NCI-H2196 treated with DMSO at 0.1 percent for 48 hours (cell line): ENCODE results near the gene GSTP1.
A peak's percentile ranks its signal among the peaks of the same experiment; 100 is the strongest.
"Not testable (repeated sequence)": the region's sequence is repeated elsewhere in the genome, so short reads cannot be mapped to it uniquely, and the experiment has no call there.

Source experiments
- DNase-seq: peaks from one replicate; lab custom pipeline; 2025; ENCODE audit not compliant: unreplicated experiment; lab: John Stamatoyannopoulos, UW

GSTP1 gene

DNA sequence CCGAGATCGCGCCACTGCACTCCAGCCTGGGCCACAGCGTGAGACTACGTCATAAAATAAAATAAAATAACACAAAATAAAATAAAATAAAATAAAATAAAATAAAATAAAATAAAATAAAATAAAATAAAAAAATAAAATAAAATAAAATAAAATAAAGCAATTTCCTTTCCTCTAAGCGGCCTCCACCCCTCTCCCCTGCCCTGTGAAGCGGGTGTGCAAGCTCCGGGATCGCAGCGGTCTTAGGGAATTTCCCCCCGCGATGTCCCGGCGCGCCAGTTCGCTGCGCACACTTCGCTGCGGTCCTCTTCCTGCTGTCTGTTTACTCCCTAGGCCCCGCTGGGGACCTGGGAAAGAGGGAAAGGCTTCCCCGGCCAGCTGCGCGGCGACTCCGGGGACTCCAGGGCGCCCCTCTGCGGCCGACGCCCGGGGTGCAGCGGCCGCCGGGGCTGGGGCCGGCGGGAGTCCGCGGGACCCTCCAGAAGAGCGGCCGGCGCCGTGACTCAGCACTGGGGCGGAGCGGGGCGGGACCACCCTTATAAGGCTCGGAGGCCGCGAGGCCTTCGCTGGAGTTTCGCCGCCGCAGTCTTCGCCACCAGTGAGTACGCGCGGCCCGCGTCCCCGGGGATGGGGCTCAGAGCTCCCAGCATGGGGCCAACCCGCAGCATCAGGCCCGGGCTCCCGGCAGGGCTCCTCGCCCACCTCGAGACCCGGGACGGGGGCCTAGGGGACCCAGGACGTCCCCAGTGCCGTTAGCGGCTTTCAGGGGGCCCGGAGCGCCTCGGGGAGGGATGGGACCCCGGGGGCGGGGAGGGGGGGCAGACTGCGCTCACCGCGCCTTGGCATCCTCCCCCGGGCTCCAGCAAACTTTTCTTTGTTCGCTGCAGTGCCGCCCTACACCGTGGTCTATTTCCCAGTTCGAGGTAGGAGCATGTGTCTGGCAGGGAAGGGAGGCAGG is at the start of gene GSTP1:
GSTP1 (plus strand) TSS at position 566 of the 958 bp plus-strand sequence; CDS start at position 598, 32 bp downstream.
- DNase-seq, result peak; percentile 76

- no peak for DNase-seq
Observed at GRCh38 chr11:67534070-67534679, 49.4 kb upstream of the GSTP1 start.

DNA sequence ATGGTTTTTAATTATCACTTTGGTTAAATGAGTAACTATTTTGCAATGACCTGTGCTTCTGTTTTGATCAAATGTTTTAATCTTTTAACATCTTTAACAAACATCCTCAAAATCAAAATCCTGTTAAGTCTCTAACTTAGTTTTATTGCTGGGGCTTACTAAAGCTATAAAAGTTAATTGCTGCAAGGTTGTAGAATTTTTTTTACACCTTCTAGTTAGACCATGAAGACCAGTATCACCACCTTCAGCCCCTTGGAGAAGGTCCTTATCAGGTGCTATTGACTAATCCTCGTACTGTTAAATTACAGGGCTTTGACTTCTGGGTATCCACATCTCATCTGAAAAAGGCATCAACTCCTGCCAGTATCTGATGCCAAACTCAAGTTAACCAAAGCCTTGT is 48.1 kb upstream of the GSTP1 start:
- no peak for DNase-seq

GRCh38 chr11:67538306-67538705 is 45.3 kb upstream of the GSTP1 start:
- no peak for DNase-seq

DNA sequence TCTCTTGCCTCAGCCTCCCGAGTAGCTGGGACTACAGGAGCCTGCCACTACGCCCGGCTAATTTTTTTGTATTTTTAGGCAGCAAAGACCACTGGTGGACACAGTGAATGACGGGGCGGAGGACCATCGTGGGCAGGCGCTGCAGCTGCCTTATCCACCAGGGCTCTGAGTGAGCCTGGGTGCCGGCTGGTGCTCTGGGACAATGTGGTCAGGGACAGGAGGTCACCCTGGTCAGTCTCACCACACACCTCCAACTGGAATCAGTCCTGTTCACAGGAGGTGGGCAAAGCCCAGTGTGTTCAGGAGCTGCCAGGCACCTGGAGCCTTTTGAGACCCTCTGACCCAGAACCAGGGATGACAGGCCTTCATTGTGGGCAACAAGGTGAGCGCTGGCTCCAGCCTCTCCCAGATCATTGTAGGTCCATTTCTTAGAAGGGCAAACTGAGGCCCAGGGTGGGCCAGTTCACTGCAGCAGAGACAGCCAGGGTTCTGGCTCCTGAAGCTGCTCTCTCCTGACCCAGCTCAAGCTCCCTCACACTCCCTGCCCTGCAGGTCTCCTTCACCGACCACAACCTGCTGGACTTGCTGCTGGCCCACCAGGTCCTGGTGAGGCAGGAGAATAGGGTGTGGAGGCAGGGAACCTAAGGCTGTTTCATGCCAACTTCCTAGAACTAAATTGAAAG is 44.6 kb upstream of the GSTP1 start:
- no peak for DNase-seq

- no peak for DNase-seq
Observed at GRCh38 chr11:67539550-67539949, 44.1 kb upstream of the GSTP1 start.

DNA sequence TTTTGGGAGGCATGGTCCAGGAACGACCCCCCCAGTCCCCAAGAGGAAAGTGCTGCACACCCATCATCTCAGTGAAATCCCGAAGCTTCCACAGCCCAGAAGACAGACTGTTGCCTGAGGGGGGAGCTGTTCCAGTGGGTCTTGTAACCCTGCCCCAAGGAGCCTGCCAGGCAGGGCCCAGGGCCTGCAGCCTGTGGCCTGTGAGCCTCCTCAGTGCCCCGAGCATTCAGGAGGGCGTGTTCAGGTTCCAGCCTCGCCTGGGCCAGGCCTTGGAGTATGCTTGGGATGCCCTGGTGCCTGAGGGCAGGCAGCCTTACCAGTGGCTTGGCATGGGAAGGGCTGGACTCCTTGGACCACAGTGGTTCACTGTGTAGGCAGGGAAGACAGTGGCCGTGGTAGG is 42.4 kb upstream of the GSTP1 start:
- no peak for DNase-seq

GRCh38 chr11:67542169-67542568 is 41.4 kb upstream of the GSTP1 start:
- DNase-seq, result no peak

DNA sequence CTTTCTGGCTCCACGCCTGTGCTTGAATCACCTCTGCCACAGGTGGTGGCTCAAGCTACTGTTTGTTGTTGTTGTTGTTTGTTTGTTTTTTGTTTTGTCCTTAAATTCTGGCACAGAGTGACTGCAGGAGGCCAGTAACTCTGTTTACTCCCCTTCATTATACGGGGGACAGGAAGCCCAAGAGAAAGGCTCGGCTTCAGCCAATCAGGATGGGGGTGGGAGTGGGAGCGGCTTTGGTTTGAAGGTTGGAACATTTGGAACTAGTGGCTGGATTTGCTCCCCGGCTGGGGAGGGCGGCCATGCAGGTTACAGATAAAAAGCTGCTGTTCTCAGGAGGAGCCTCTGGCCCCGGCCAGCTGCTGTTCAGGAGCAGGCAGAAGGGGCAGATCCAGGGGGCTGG is 40.6 kb upstream of the GSTP1 start:
- DNase-seq, result no peak

- no peak for DNase-seq
Observed at GRCh38 chr11:67543585-67543984, 40.0 kb upstream of the GSTP1 start.

GRCh38 chr11:67544616-67545242 is 38.9 kb upstream of the GSTP1 start:
- no peak for DNase-seq

- DNase-seq, result no peak
Observed at GRCh38 chr11:67545280-67545679, 38.3 kb upstream of the GSTP1 start.

DNA sequence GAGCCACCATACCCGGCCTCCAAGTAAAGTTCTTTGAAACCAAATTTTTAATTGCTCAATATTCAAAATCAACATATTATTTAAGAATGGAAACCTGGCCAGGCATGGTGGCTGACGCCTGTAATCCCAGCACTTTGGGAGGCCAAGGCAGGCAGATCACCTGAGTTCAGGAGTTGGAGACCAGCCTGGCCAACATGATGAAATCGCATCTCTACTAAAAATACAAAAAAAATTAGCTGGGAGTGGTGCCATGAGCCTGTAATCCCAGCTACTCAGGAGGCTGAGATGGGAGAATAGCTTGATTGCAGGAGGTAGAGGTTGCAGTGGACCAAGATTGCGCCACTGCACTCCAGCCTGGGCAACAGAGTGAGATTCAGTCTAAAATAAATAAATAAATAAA is 35.5 kb upstream of the GSTP1 start:
- DNase-seq, result not testable (repeated sequence)

DNA sequence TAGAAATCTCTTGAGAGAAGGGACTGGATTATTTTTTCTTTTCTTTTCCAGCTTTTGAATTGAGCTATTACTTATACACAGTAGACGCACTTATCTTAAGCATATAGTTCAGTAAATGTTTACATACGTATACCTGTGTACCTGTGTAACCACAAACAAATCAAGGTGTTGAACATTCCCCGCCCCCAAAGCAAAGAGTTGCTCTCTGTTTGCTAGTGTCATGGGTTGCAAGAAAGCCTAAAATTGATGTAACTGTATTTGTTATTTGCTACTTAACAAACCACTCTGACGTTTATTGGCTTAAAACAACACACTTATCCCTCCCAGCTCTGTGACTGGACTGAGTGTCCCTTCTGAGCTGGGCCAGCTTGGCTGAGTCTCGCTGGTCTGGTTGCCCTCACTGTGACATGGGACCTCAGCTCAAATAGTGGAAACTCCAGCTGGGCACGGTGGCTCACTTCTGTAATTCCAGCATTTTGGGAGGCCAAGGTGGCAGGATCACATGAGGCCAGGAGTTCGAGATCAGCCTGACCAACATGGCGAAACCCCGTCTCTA is 35.0 kb upstream of the GSTP1 start:
- DNase-seq, result no peak

- no peak for DNase-seq
Observed at GRCh38 chr11:67551127-67551526, 32.5 kb upstream of the GSTP1 start.

DNA sequence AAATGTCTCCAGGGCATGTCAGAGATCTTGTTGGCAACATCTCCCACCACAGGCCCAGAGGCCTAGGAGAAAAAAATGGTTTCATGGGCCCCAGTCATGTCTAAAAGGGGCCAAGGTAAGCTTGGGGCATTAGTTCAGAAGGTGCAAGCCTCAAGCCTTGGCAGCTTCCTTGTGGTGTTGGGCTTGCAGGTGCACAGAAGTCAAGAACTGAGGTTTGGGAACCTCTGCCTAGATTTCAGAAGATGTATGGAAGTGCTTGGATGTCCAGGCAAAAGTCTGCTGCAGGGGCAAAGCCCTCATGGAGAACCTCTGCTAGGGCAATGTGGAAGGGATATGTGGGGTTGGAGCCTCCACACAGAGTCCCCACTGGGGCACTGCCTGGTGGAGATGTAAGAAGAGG is 31.9 kb upstream of the GSTP1 start:
- not testable (repeated sequence) for DNase-seq

DNA sequence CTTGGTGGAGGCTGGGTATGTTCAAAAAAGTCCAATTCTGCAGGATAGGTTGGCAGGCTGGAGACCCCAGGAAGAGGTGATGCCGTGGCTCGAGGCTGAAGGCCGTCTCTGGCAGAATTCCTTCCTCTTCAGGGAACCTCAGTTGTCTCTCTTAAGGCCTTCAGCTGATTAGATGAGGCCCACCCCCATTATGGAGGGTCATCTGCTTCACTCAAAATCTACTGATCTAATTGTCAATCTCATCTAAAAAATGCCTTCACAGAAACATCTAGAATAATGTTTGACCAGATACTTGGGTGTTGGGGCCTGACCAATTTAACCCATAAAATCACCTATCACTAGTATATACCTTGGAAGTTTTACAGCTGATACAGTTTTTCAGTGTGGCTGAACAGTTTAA is 27.4 kb upstream of the GSTP1 start:
- DNase-seq, result no peak

GRCh38 chr11:67558084-67558772 is 25.4 kb upstream of the GSTP1 start:
- DNase-seq, result no peak

DNA sequence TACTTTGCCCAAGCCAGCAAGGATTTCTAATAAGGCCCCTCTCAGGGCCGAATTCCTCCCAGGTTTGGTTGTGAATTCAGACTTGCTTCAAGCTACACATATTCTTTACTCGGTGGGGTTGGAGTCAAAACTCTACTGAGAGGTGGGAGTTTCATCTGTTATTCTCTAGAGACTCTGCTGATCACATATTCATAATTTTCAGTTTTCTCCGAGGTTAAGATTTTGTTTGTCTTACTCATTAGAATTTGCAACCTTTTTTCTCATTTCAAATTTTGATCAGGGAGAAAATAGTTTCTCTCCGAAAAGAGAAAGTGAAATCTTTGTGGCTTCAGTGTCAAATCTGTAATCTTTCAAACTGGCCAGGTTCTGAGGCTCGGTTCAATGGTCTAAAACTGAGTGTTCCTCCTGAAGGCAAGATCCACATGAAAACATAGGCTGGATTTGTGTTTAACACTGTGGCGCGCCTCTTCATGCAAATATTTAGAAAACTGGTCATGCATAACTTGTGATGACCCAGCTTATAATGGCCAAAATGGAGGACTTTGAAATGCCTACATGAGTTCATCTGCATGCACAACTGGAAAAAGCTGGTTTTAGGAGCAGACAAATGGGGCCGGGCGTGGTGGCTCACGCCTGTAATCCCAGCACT is 21.5 kb upstream of the GSTP1 start:
- DNase-seq, result no peak
